Embryonic facial prominence (tissue), 1 donor: ENCODE measurements around the gene MCEMP1.

ENCODE experiments used
- DNase-seq: peaks from one replicate; pipeline ENCODE4 v3.0.0-alpha.2; 2016; ENCODE audit errors: extremely low spot score

Gene MCEMP1

GRCh38 chr19:7676854-7677253, at the start of gene MCEMP1:
Gene MCEMP1, plus strand, starts transcription at chr19:7677090. Its CDS starts 31 bp downstream, at chr19:7677121.
- no peak for DNase-seq

GRCh38 chr19:7627166-7627565, 49.7 kb upstream of the MCEMP1 start:
- DNase-seq: no peak

- no peak for DNase-seq
These were observed 48.1 kb upstream of the MCEMP1 start for GRCh38 chr19:7628589-7629311.

- DNase-seq: peak; percentile 99
These were observed 47.4 kb upstream of the MCEMP1 start, which contains the start of the genes PET100 and XAB2 for GRCh38 chr19:7629347-7630054. Gene PET100, plus strand, starts transcription at chr19:7629793. Its CDS starts 41 bp downstream, at chr19:7629834. Gene XAB2, minus strand, starts transcription at chr19:7629545. Its CDS starts 18 bp downstream, at chr19:7629527.

GRCh38 chr19:7631577-7631976, 45.3 kb upstream of the MCEMP1 start:
- no peak for DNase-seq

- no peak for DNase-seq
These were observed 44.3 kb upstream of the MCEMP1 start for GRCh38 chr19:7632340-7633203.

- DNase-seq: no peak
These were observed 43.2 kb upstream of the MCEMP1 start, which contains the start of gene PCP2 for GRCh38 chr19:7633698-7634097. Gene PCP2, minus strand, starts transcription at chr19:7633719. Its CDS starts 262 bp downstream, at chr19:7633457.

- no peak for DNase-seq
These were observed 41.2 kb upstream of the MCEMP1 start for GRCh38 chr19:7635670-7636069.

- no peak for DNase-seq
These were observed 40.6 kb upstream of the MCEMP1 start for GRCh38 chr19:7636317-7636690.

- no peak for DNase-seq
These were observed 40.1 kb upstream of the MCEMP1 start, which contains the start of gene STXBP2 for GRCh38 chr19:7636691-7637373. Gene STXBP2, plus strand, starts transcription at chr19:7637110. Its CDS starts 40 bp downstream, at chr19:7637150.

GRCh38 chr19:7637374-7638256, 39.3 kb upstream of the MCEMP1 start:
- DNase-seq: no peak

GRCh38 chr19:7638802-7639465, 38.0 kb upstream of the MCEMP1 start:
- no peak for DNase-seq

GRCh38 chr19:7639863-7640348, 37.0 kb upstream of the MCEMP1 start:
- DNase-seq: no peak

- DNase-seq: no peak
These were observed 36.1 kb upstream of the MCEMP1 start for GRCh38 chr19:7640803-7641202.

- DNase-seq: no peak
These were observed 35.3 kb upstream of the MCEMP1 start for GRCh38 chr19:7641290-7642276.

GRCh38 chr19:7642295-7643030, 34.4 kb upstream of the MCEMP1 start:
- no peak for DNase-seq

GRCh38 chr19:7643031-7643415, 33.9 kb upstream of the MCEMP1 start:
- no peak for DNase-seq
